ENCODE data around the gene SKOR2.
A peak's percentile ranks its signal among the peaks of the same experiment; 100 is the strongest.

Gene SKOR2

GRCh38 chr18:47285456-47285855 lies 34.0 kb upstream of the SKOR2 start:
- TF ChIP-seq CTCF (IDR thresholded peaks at IDR 0.05; ENCODE audit: low read depth, low read length): no peak
- no peak for DNase-seq (ENCODE audit: extremely low read depth, low read depth)

GRCh38 chr18:47284721-47285395 lies 33.4 kb upstream of the SKOR2 start:
- TF ChIP-seq CTCF (IDR thresholded peaks at IDR 0.05; ENCODE audit: low read depth, low read length): no peak

GRCh38 chr18:47283476-47283875 lies 32.0 kb upstream of the SKOR2 start:
- TF ChIP-seq CTCF (IDR thresholded peaks at IDR 0.05; ENCODE audit: low read depth, low read length): peak; percentile 35
- no peak for DNase-seq (ENCODE audit: extremely low read depth, low read depth)

More at GRCh38 chr18:47284721-47285395, 33.4 kb upstream of the SKOR2 start:
- no peak for DNase-seq (ENCODE audit: extremely low read depth, low read depth)

GRCh38 chr18:47280121-47280520 lies 28.7 kb upstream of the SKOR2 start:
- no peak for TF ChIP-seq CTCF (IDR thresholded peaks at IDR 0.05; ENCODE audit: low read depth, low read length)
- no peak for DNase-seq (ENCODE audit: extremely low read depth, low read depth)

- TF ChIP-seq CTCF (IDR thresholded peaks at IDR 0.05; ENCODE audit: low read depth, low read length): no peak
- DNase-seq (ENCODE audit: extremely low read depth, low read depth): no peak
Measured at GRCh38 chr18:47274961-47275360, 23.5 kb upstream of the SKOR2 start.

GRCh38 chr18:47265197-47265596 lies 13.7 kb upstream of the SKOR2 start:
- TF ChIP-seq CTCF (IDR thresholded peaks at IDR 0.05; ENCODE audit: low read depth, low read length): no peak
- no peak for DNase-seq (ENCODE audit: extremely low read depth, low read depth)

GRCh38 chr18:47264308-47264700 lies 12.8 kb upstream of the SKOR2 start:
- DNase-seq (ENCODE audit: extremely low read depth, low read depth): no peak
- TF ChIP-seq CTCF (IDR thresholded peaks at IDR 0.05; ENCODE audit: low read depth, low read length): no peak

Data from AG09319 (cell line).